Measurements from ENCODE around the gene ESCO1.
"Not testable (repeated sequence)": the region's sequence is repeated elsewhere in the genome, so short reads cannot be mapped to it uniquely, and the experiment has no call there.

Gene ESCO1

GRCh38 chr18:21599585-21600525 is 649 bp downstream of the ESCO1 start:
- TF ChIP-seq, protein P1, sequence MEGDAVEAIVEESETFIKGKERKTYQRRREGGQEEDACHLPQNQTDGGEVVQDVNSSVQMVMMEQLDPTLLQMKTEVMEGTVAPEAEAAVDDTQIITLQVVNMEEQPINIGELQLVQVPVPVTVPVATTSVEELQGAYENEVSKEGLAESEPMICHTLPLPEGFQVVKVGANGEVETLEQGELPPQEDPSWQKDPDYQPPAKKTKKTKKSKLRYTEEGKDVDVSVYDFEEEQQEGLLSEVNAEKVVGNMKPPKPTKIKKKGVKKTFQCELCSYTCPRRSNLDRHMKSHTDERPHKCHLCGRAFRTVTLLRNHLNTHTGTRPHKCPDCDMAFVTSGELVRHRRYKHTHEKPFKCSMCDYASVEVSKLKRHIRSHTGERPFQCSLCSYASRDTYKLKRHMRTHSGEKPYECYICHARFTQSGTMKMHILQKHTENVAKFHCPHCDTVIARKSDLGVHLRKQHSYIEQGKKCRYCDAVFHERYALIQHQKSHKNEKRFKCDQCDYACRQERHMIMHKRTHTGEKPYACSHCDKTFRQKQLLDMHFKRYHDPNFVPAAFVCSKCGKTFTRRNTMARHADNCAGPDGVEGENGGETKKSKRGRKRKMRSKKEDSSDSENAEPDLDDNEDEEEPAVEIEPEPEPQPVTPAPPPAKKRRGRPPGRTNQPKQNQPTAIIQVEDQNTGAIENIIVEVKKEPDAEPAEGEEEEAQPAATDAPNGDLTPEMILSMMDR (IDR thresholded peaks at IDR 0.05; ENCODE audit: control insufficient read depth, insufficient read depth, low read depth, low read length, missing control alignments), result peak; percentile 3
- DNase-seq (ENCODE audit: low read depth), result no peak
- peak overlapping the region; percentile 99 for H3K4me3 ChIP-seq (ENCODE audit: control insufficient read depth, low read depth, low read length)

GRCh38 chr18:21598726-21599584 is 1.5 kb downstream of the ESCO1 start:
- H3K4me3 ChIP-seq (ENCODE audit: control insufficient read depth, low read depth, low read length), result peak overlapping the region; percentile 99
- TF ChIP-seq, protein P1 (IDR thresholded peaks at IDR 0.05; ENCODE audit: control insufficient read depth, insufficient read depth, low read depth, low read length, missing control alignments), result no peak
- no peak for DNase-seq (ENCODE audit: low read depth)

- H3K4me3 ChIP-seq (ENCODE audit: control insufficient read depth, low read depth, low read length), result no peak overlapping the region
- TF ChIP-seq, protein P1 (IDR thresholded peaks at IDR 0.05; ENCODE audit: control insufficient read depth, insufficient read depth, low read depth, low read length, missing control alignments), result no peak
- DNase-seq (ENCODE audit: low read depth), result no peak
Measured at GRCh38 chr18:21597620-21598019, 2.9 kb downstream of the ESCO1 start.

DNA sequence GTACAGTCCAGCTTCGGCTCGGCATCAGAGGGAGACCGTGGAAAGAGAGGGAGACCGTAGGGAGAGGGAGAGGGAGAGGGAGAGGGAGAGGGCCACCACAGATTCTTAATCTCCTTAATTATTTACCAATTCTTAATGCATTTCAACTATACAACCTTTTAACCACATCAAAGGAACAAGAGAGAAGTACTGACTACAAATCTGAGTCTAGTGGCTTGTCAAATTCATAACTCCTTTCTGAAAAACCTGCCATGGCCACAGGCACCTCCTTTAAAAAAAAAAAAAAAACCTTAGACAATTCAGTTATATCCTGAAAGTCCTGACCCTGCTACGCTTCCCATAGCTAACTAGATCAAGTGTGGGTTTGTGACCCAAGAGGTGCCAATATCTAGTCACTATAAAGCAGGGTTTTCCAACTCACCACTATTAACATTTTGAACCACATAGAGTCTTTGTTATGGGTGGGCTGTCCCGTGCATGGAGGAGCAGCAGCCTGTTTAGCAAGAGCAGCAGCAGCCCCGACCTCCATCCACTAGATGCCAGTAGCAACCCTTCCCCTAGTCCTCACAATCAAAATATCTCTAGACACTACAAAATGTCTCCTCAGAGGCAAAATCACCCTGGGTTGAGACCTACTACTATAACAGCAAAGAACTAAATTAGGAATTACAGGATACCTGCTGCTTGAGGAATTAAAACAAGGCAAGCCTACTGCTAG is 6.8 kb downstream of the ESCO1 start:
- H3K4me3 ChIP-seq (ENCODE audit: control insufficient read depth, low read depth, low read length), result no peak overlapping the region
- DNase-seq (ENCODE audit: low read depth), result no peak
- TF ChIP-seq, protein P1 (IDR thresholded peaks at IDR 0.05; ENCODE audit: control insufficient read depth, insufficient read depth, low read depth, low read length, missing control alignments), result no peak

DNA sequence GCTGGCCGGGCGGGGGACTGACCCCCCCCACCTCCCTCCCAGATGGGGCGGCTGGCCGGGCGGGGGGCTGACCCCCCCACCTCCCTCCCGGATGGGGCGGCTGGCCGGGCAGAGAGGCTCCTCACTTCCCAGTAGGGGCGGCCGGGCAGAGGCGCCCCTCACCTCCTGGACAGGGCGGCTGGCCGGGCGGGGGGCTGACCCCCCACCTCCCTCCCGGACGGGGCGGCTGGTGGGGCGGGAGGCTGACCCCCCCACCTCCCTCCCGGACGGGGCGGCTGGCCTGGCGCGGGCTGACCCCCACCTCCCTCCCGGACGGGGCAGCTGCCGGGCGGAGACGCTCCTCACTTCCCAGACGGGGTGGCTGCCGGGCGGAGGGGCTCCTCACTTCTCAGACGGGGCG is 8.1 kb downstream of the ESCO1 start:
- not testable (repeated sequence) for DNase-seq (ENCODE audit: low read depth); H3K4me3 ChIP-seq (ENCODE audit: control insufficient read depth, low read depth, low read length)

GRCh38 chr18:21584391-21584790 is 16.1 kb downstream of the ESCO1 start:
- H3K4me3 ChIP-seq (ENCODE audit: control insufficient read depth, low read depth, low read length), result no peak overlapping the region
- TF ChIP-seq, protein P1 (IDR thresholded peaks at IDR 0.05; ENCODE audit: control insufficient read depth, insufficient read depth, low read depth, low read length, missing control alignments), result no peak
- DNase-seq (ENCODE audit: low read depth), result no peak
